Activated naive CD4-positive, alpha-beta T cell treated with anti-CD3 and anti-CD28 coated beads, Interleukin-2, amount 10 ng/mL, durations not matched to agents 7 days and 5 days (primary cell): Measurements from ENCODE around the gene ACVR1.
"Not testable (repeated sequence)": the region's sequence is repeated elsewhere in the genome, so short reads cannot be mapped to it uniquely, and the experiment has no call there.

Source experiments
- CTCF ChIA-PET: fragments of 350-600 bp; sonication (Branson Sonifier 250); formaldehyde crosslinking; loops from one replicate; lab custom pipeline; 2021; ENCODE audit warnings: antibody characterized with exemption; lab: Charles Lee
- DNase-seq: peaks from one replicate; pipeline ENCODE4 v3.0.0-alpha.2; 2020
- H3K27ac Mint-ChIP-seq: one replicate; pipeline ENCODE4 v1.8.0; 2021; ENCODE audit warnings: mild to moderate bottlenecking, moderate library complexity, mixed read lengths
- H3K27me3 Mint-ChIP-seq: one replicate; pipeline ENCODE4 v1.8.0; 2021; ENCODE audit warnings: mild to moderate bottlenecking, mixed read lengths
- H3K36me3 Mint-ChIP-seq: one replicate; pipeline ENCODE4 v1.8.0; 2021; ENCODE audit warnings: mixed read lengths
- H3K4me1 Mint-ChIP-seq: one replicate; pipeline ENCODE4 v1.8.0; 2021; ENCODE audit warnings: mixed read lengths
- H3K4me3 Mint-ChIP-seq: one replicate; pipeline ENCODE4 v1.8.0; 2021; ENCODE audit warnings: mild to moderate bottlenecking, moderate library complexity, mixed read lengths
- H3K9me3 Mint-ChIP-seq: one replicate; pipeline ENCODE4 v1.8.0; 2021; ENCODE audit warnings: mixed read lengths

The ACVR1 gene

DNA sequence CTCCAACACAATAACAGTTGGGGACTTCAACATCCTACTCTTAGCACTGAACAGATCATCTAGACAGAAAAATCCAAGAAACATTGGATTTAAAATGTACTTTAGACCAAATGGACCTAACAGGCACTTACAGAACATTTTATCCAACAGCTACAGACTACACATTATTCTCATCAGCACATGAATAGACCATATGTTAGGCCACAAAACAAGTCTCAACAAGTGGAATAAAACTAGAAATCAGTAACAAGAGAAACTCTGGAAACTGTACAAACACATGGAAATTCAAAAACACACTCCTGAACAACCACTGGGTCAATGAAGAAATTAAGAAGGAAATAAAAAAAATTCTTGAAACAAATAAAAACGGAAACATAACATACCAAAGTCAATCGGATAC, 117.5 kb downstream of the ACVR1 start:
- peak overlapping the region; percentile 43 for H3K27ac Mint-ChIP-seq
- peaks cover 11% of the 10 kb centered on the region for H3K9me3 Mint-ChIP-seq
- H3K4me1 Mint-ChIP-seq: peaks cover 5% of the 10 kb centered on the region
- peaks cover 80% of the 10 kb centered on the region for H3K36me3 Mint-ChIP-seq
- CTCF ChIA-PET: no interaction called here
- DNase-seq: no peak
- no peaks in the 10 kb centered on the region for H3K27me3 Mint-ChIP-seq
- H3K4me3 Mint-ChIP-seq: no peak overlapping the region

DNA sequence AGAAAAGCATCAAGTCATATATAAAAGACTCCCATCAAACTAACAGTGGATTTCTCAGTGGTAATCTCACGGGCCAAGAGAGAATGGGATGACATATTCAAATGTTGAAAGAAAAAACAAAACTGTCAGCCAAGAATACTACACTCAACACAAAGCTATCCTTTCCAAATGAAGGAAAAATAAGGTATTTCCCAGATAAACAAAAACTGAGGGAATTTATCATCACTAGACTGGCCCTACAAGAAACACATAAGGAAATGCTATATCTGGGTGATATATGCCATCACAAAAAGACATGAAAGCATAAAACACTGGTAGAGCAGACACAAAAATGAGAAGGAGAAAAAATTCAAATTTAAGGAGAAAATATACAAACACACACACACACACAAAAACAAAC, 118.6 kb downstream of the ACVR1 start:
- Mint-ChIP-seq H3K4me3 (no peak overlapping the region), H3K36me3 (peaks cover 83% of the 10 kb centered on the region), H3K9me3 (peaks cover 11% of the 10 kb centered on the region), H3K4me1 (peaks cover 6% of the 10 kb centered on the region), H3K27ac (no peak overlapping the region), H3K27me3 (no peaks in the 10 kb centered on the region)
- DNase-seq: no peak
- CTCF ChIA-PET: no interaction called here

DNA sequence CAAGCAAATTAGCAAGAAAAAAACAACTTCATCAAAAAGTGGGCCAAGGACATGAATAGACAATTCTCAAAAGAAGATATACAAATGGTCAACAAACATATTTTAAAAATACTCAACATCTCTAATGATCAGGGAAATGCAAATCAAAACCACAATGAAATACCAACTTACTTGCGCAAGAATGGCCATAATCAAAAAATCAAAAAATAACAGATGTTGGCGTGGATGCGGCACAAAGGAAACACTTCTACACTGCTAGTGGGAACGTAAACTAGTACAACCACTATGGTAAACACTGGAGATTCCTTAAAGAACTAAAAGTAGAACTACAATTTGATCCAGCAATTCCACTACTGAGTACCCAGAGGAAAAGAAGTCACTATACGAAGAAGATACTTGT, 119.7 kb downstream of the ACVR1 start:
- H3K4me3 Mint-ChIP-seq, H3K27ac Mint-ChIP-seq, DNase-seq, H3K27me3 Mint-ChIP-seq, CTCF ChIA-PET: not testable (repeated sequence)
- peaks cover 15% of the 10 kb centered on the region for H3K4me1 Mint-ChIP-seq
- peaks cover 11% of the 10 kb centered on the region for H3K9me3 Mint-ChIP-seq
- H3K36me3 Mint-ChIP-seq: peaks cover 87% of the 10 kb centered on the region

DNA sequence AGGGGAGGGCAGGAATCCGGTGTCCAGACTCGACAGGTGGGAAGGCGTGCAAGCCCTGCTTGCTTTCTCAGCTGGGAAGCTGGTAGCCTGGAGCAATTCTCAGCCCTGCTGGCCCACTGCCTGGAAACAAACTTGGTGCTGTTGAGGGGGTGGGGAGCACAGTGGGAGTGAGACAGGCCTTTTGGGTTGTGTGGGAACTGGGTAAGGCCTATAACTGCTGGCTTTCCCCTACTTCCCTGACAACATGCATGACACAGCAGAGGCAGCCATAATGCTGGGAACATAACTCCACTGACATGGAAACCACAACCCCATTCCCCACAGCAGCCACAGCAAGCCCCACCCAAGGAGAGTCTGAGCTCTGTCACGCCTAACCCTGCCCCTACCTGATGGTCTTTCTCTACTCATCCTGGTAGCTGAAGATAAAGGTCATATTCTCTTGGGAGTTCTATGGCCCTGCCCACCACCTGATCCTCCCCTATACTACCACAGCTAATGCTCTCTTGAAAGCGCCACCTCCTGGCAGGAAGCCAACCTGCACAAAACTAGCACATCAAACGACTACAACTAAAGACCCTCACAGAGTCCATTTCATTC, 124.6 kb downstream of the ACVR1 start:
- H3K4me3 Mint-ChIP-seq: no peak overlapping the region
- DNase-seq: no peak

DNA sequence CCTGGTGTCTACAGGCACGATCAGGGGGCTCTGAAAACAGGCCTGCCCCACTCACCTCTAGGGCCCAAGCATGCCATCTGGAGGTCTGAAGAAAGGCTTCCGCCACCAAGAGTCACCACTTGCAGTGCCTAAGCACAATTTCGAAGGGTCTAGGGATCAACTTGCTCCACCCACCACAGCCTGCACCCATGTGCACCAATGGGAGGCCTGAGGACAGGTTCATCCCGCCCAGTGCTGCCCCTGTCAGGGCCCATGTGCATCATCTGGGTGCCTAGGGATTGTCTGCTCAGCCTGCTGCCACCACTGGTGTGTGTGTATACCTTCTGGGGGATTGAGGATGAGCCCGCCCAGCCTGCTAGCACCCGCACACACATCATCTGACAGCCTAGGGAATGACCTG, 126.4 kb downstream of the ACVR1 start:
- Mint-ChIP-seq H3K4me3 (no peak overlapping the region), H3K9me3 (no peaks in the 10 kb centered on the region), H3K36me3 (peaks cover 64% of the 10 kb centered on the region), H3K4me1 (peaks cover 31% of the 10 kb centered on the region), H3K27ac (no peak overlapping the region), H3K27me3 (no peaks in the 10 kb centered on the region)
- no peak for DNase-seq
- CTCF ChIA-PET: no interaction called here

More for the DNA sequence above, 124.6 kb downstream of the ACVR1 start:
- no peaks in the 10 kb centered on the region for H3K27me3 Mint-ChIP-seq
- CTCF ChIA-PET: interaction anchor here (0.7 to 2.2 kb wide), 6 partner anchors 13 to 444 kb away, joined by 3 to 6 read pairs (median 4); partner anchors contain the start of gene ACVR1C
- peaks cover 4% of the 10 kb centered on the region for H3K9me3 Mint-ChIP-seq
- H3K4me1 Mint-ChIP-seq: peaks cover 31% of the 10 kb centered on the region
- peak overlapping the region; percentile 46 for H3K27ac Mint-ChIP-seq
- H3K36me3 Mint-ChIP-seq: peaks cover 75% of the 10 kb centered on the region

DNA sequence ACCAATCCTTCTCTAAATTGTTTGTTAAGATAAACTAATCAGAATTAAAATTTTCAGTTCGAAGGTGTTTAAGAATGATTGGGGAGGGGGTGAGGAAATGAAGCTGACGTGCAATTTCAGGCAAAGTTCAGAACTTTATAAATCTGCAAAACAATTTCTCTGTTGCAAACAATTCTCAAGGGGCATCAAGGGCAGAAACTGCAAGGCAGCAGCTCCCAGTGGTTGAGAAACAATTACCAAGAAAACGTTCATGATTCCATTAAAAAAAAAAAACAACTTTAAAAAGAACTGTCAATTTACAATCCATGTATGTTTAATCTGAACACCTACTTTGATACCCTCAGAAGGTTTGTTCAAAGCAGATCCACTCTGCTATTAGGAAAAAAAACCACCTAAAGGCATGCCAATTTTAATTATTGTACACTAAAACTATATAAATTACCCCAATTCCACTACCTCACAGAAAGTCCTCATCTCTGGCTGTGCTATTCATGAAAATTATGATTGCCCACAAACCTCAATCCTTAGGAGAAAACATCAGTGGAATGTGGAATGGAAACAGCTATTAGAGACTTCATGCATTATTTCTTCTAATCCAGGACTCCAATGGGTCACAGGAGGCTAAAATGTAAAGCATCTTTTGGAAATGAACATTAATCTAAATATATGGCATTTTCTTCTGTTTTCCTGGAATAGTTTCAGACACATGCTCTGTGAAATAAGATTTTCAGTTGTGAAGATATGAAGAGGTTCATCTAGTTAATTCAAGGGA, 127.6 kb downstream of the ACVR1 start:
- H3K9me3 Mint-ChIP-seq: no peaks in the 10 kb centered on the region
- H3K27ac Mint-ChIP-seq: no peak overlapping the region
- H3K36me3 Mint-ChIP-seq: peaks cover 60% of the 10 kb centered on the region
- H3K4me1 Mint-ChIP-seq: peaks cover 36% of the 10 kb centered on the region
- no peak overlapping the region for H3K4me3 Mint-ChIP-seq
- CTCF ChIA-PET: interaction anchor here (1.6 kb wide), 1 partner anchor 256 kb away, joined by 5 read pairs; no protein-coding TSS in a partner anchor
- no peak for DNase-seq
- H3K27me3 Mint-ChIP-seq: no peaks in the 10 kb centered on the region

DNA sequence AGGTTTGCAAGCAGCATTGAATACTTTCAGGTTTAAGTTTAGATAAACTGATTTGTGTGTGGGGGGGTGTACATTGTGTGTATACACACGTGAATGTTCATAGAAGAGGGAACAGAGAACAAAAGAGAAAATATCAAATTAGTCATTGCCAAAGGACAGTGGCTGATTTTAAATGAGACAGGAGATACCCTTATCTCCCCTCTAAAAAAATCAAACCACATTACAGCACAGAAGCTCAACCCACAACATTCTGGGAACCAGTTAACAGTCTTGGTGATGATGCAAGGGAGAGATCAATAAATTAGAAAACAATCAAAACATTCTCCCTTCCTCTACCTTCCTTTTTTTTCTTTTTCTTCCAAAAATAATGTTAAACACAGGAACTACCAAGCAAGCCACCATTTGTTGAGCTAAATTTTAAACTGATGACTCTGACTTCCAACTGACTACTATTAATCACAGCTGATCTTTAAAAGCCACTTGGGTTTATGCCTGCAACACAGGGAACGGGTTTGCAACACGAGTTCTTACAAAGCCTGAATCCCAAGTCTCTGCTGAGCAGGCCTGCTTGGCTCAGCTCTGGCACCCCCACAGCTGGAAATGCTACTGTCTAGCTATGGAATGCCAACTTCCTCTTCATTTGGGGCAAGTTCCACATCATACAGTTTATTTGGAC, 128.3 kb downstream of the ACVR1 start:
- H3K4me3 Mint-ChIP-seq: no peak overlapping the region
- H3K27ac Mint-ChIP-seq: no peak overlapping the region
- H3K27me3 Mint-ChIP-seq: no peaks in the 10 kb centered on the region
- H3K9me3 Mint-ChIP-seq: no peaks in the 10 kb centered on the region
- no peak for DNase-seq
- peaks cover 42% of the 10 kb centered on the region for H3K4me1 Mint-ChIP-seq
- CTCF ChIA-PET: interaction anchor here (1.6 kb wide), 1 partner anchor 255 kb away, joined by 5 read pairs; no protein-coding TSS in a partner anchor
- H3K36me3 Mint-ChIP-seq: peaks cover 58% of the 10 kb centered on the region

DNA sequence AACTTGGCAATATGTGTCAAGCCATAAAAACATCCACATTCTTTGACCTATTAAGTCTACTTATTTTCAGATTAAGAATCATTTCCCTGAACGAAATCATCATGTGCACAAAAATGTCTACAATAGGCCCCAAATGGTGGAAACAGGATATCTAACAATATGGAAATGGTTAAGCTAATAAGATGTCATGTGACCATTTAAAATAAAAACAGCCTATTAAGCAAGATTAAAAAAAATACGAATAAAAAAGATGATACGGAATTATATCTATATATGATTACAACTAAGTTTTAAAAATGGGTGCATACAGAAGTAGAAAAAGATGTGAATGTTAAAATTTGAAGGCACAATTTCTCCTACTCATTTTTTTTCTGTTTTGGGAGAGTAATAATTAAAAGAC, 128.8 kb downstream of the ACVR1 start:
- CTCF ChIA-PET: interaction anchor here (1.6 kb wide), 1 partner anchor 255 kb away, joined by 5 read pairs; no protein-coding TSS in a partner anchor
- H3K4me1 Mint-ChIP-seq: peaks cover 46% of the 10 kb centered on the region

DNA sequence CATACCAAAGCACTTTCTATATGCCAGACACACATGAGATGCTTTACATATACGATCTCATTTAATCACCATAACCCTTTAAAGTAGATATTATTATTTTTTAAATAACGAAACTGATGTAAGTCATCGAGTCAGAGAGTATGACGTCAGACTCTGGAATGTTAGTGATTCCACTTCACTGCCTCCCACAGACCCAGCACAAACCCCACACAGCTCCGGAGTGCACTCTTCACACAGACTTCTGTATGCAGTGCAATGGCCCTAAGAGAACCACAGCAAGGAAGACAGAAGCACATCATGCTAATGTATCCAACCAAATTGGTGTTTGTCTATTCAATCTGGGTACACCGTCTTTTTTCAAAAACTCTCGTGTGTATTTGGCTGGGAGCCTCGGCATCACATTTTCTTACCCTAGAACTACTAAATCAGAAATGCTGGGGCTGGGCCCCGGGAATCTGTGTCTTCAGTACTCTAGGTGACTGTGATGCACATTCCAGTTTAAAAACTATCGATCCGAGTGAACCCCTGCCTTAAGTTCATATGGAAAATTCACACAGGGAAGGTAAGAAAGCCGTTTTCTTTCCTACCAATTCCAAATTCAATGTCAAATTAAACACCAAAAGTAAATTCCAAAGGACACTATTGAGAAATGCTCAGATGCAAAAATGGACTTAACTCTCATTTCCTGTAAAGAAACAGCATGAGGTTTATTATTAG, 129.7 kb downstream of the ACVR1 start:
- no peak overlapping the region for H3K27ac Mint-ChIP-seq
- DNase-seq: no peak
- H3K9me3 Mint-ChIP-seq: no peaks in the 10 kb centered on the region
- H3K4me3 Mint-ChIP-seq: no peak overlapping the region
- peaks cover 56% of the 10 kb centered on the region for H3K36me3 Mint-ChIP-seq
- H3K4me1 Mint-ChIP-seq: peaks cover 38% of the 10 kb centered on the region
- CTCF ChIA-PET: no interaction called here
- H3K27me3 Mint-ChIP-seq: no peaks in the 10 kb centered on the region

More for the DNA sequence above, 128.8 kb downstream of the ACVR1 start:
- Mint-ChIP-seq H3K4me3 (no peak overlapping the region), H3K27ac (no peak overlapping the region), H3K36me3 (peaks cover 56% of the 10 kb centered on the region), H3K9me3 (no peaks in the 10 kb centered on the region), H3K27me3 (no peaks in the 10 kb centered on the region)
- no peak for DNase-seq

DNA sequence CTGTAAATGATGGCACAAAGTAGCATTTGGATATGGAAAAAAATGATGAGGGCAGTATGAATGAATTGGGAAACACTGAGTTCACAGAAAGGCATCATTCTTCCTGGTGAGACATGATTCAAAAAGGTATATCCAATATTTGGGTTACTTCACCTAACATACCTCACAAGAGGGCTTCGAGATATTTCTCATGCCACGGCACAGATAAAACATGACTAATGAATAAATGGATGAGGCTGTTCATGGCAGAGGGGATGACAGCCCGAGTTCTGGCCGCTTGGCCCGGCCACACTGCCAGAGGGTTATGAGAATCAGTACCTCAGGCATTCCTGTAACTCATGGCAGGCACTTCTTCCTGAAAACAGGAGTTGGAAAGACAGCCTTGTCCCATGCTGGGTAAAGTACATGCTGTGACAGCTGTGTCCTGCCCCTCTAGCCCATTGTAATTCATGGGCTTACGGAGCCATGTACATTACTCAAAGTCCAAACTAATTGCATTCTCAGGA, 131.5 kb downstream of the ACVR1 start:
- CTCF ChIA-PET: interaction anchor here (1.1 kb wide), 1 partner anchor 443 kb away, joined by 3 read pairs; no protein-coding TSS in a partner anchor
- Mint-ChIP-seq H3K9me3 (no peaks in the 10 kb centered on the region), H3K27me3 (no peaks in the 10 kb centered on the region), H3K36me3 (peaks cover 46% of the 10 kb centered on the region), H3K27ac (no peak overlapping the region), H3K4me1 (peaks cover 34% of the 10 kb centered on the region), H3K4me3 (no peak overlapping the region)
- no peak for DNase-seq

DNA sequence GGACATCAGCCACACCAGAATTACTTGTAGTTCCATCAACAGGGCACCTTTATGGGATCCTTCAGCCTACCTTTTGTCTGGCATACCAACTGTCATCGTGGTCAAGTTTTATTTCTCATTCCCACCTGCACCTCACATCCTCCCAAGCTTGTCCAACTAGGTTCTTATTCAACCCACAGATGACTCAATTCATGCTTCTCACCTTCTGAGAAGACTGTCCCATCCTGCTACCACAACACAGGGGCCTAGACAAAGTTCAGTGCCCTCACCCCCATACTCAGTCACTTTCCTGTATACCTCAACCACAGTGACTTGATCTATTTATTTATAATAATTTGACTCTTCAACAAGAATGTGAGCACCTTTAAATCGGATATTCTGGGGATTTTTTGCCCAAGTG, 133.1 kb downstream of the ACVR1 start:
- H3K4me3 Mint-ChIP-seq: no peak overlapping the region
- no peaks in the 10 kb centered on the region for H3K9me3 Mint-ChIP-seq
- peaks cover 44% of the 10 kb centered on the region for H3K36me3 Mint-ChIP-seq
- H3K27me3 Mint-ChIP-seq: no peaks in the 10 kb centered on the region
- H3K4me1 Mint-ChIP-seq: peaks cover 29% of the 10 kb centered on the region
- DNase-seq: no peak
- H3K27ac Mint-ChIP-seq: no peak overlapping the region
- CTCF ChIA-PET: interaction anchor here (0.6 kb wide), 1 partner anchor 29 kb away, joined by 3 read pairs; no protein-coding TSS in a partner anchor

DNA sequence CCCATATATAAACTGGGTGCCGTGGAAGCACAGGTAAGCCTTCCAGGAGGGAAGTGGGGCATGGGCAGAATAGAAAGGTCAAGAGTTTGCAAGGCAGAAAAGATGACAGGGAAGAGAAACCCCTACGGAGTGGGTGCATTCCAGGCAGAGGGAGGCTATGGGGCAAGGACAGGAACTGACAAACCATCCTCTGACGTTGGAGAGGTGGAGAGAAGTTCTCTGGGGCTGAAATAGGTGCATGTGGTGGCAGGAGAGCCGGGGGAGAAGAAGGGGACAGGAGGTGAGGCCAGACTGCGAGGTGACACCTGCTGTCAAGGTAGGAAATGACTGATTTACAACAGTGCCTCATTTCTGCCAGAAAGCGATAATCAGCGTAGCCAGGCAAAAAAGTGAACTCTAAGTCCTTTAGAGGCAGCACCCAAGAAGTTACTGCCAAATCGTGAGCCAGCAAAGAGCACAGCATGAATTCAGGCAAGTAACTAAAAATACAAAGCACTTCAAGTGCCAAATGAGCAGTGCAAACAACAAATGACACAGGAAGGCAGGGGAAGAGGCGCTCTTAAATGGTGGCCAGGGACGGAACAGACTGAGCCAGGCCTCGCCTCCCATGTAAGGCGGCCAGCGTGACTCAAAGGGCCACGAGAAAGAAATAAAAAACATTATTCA, 134.2 kb downstream of the ACVR1 start:
- peak overlapping the region; percentile 28 for H3K27ac Mint-ChIP-seq

DNA sequence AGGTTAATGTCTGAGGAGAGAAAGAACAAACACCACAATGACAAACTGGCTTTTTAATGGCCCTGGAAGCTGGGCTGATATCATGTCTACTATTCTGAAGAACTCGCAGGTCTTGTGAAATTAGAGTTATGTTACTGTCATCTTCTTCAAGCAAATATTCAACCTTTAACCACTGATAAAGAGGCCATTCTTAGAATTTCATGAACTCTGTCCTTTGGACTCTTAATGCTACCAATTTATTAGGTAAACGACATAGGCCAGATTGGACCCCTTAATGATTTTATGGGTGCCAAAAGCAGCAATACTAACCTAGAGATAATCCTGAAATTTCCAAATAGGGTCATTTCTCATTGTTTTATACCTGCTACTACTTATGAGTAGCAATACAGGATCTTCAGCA, 138.5 kb downstream of the ACVR1 start:
- Mint-ChIP-seq H3K27ac (no peak overlapping the region), H3K27me3 (no peaks in the 10 kb centered on the region), H3K9me3 (no peaks in the 10 kb centered on the region), H3K4me1 (peaks cover 16% of the 10 kb centered on the region), H3K4me3 (no peak overlapping the region), H3K36me3 (peaks cover 72% of the 10 kb centered on the region)
- CTCF ChIA-PET: no interaction called here
- DNase-seq: no peak

More for the DNA sequence above, 134.2 kb downstream of the ACVR1 start:
- Mint-ChIP-seq H3K36me3 (peaks cover 49% of the 10 kb centered on the region), H3K4me1 (peaks cover 22% of the 10 kb centered on the region), H3K27me3 (no peaks in the 10 kb centered on the region), H3K4me3 (no peak overlapping the region), H3K9me3 (no peaks in the 10 kb centered on the region)
- CTCF ChIA-PET: no interaction called here
- no peak for DNase-seq
